Right kidney (tissue), 1 donor: ENCODE measurements around the gene CRABP2.

ENCODE experiments used
- DNase-seq: peaks from one replicate; pipeline ENCODE4 v3.0.0-alpha.2; 2016

The CRABP2 gene

GRCh38 chr1:156656806-156657740, 48.3 kb downstream of the CRABP2 start:
- peak; percentile 78 for DNase-seq

- no peak for DNase-seq
These were observed 49.4 kb downstream of the CRABP2 start for GRCh38 chr1:156655904-156656516.

GRCh38 chr1:156655151-156655903, 50.1 kb downstream of the CRABP2 start:
- DNase-seq, result no peak

- DNase-seq, result no peak
These were observed 50.7 kb downstream of the CRABP2 start for GRCh38 chr1:156654700-156655099.

- no peak for DNase-seq
These were observed 52.4 kb downstream of the CRABP2 start for GRCh38 chr1:156652992-156653355.

- peak; percentile 59 for DNase-seq
These were observed 53.0 kb downstream of the CRABP2 start for GRCh38 chr1:156652131-156652991.
